NB4 (cell line): ENCODE data around the gene ASIC3.

Experiments used
- TF ChIP-seq, protein P1 (sequence below): IDR thresholded peaks from one replicate; pipeline ENCODE4 v1.5.1; 2012; ENCODE audit warnings: low read depth, low read length
- TF ChIP-seq, protein P2 (sequence below): IDR thresholded peaks from 2 replicates; pipeline ENCODE4 v1.6.1; 2011; ENCODE audit warnings: low read depth, low read length

DNA sequence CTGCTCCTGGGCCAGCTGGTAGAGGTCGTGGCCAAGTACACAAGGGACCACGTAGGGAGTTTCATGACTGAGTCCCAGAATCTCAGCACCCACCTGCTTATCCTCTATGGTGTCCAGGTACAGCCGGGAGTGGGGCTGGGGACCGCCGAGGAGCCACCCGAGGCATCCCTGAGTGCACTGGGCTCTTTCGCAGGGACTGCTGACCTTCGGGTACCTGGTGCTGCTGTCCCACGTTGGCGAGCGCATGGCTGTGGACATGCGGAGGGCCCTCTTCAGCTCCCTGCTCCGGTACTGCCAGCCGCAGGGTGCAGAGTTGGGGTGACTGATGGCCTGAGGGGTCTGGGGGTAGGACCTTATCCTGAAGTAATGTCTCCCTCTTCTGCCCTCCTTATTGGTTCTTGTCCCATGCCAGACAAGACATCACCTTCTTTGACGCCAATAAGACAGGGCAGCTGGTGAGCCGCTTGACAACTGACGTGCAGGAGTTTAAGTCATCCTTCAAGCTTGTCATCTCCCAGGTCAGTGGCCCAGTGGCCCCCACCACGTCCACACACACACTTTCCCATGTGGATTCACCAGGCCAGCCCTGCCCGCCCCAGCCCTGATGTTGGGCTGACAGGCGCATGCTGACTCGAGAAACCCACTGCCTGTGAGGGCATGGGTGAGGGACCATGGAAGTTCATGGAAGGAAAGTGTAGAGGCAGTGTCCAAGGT lies 13.9 kb upstream of the ASIC3 start:
- TF ChIP-seq, protein P1, sequence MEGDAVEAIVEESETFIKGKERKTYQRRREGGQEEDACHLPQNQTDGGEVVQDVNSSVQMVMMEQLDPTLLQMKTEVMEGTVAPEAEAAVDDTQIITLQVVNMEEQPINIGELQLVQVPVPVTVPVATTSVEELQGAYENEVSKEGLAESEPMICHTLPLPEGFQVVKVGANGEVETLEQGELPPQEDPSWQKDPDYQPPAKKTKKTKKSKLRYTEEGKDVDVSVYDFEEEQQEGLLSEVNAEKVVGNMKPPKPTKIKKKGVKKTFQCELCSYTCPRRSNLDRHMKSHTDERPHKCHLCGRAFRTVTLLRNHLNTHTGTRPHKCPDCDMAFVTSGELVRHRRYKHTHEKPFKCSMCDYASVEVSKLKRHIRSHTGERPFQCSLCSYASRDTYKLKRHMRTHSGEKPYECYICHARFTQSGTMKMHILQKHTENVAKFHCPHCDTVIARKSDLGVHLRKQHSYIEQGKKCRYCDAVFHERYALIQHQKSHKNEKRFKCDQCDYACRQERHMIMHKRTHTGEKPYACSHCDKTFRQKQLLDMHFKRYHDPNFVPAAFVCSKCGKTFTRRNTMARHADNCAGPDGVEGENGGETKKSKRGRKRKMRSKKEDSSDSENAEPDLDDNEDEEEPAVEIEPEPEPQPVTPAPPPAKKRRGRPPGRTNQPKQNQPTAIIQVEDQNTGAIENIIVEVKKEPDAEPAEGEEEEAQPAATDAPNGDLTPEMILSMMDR: no peak
- TF ChIP-seq, protein P2, sequence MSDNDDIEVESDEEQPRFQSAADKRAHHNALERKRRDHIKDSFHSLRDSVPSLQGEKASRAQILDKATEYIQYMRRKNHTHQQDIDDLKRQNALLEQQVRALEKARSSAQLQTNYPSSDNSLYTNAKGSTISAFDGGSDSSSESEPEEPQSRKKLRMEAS: no peak
